Neural cell (in vitro differentiated cells): ENCODE measurements around the gene MYO5A.

Source experiments
- TAF1 ChIP-seq: IDR thresholded peaks from 2 replicates; pipeline ENCODE4 v1.6.1; 2012; ENCODE audit warnings: low read depth
- TF ChIP-seq, protein P1 (sequence below): fragments of 450-650 bp; IDR thresholded peaks from 2 replicates; pipeline ENCODE4 v1.5.1; 2014; ENCODE audit warnings: antibody characterized with exemption, mild to moderate bottlenecking, moderate library complexity; ENCODE audit not compliant: poor library complexity, severe bottlenecking

DNA sequence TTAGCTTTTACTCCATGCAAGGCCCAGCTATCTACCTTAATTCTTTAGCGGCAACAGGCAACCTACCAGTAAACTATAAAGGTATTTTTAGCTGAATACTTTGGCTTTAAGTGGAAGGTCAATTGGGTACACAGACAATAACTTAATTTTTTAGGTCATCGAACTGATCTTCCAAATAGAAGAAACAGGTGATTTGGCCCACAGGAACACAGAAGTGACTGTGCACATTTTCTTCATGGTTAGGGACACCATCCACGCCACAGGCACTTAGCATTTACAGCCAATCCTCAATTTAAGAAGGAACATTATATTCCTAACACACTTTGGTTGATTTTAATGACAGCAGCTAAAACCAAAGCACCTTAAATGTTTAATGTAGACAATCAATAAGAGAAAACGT lies 38.2 kb upstream of the MYO5A start:
- TF ChIP-seq, protein P1, sequence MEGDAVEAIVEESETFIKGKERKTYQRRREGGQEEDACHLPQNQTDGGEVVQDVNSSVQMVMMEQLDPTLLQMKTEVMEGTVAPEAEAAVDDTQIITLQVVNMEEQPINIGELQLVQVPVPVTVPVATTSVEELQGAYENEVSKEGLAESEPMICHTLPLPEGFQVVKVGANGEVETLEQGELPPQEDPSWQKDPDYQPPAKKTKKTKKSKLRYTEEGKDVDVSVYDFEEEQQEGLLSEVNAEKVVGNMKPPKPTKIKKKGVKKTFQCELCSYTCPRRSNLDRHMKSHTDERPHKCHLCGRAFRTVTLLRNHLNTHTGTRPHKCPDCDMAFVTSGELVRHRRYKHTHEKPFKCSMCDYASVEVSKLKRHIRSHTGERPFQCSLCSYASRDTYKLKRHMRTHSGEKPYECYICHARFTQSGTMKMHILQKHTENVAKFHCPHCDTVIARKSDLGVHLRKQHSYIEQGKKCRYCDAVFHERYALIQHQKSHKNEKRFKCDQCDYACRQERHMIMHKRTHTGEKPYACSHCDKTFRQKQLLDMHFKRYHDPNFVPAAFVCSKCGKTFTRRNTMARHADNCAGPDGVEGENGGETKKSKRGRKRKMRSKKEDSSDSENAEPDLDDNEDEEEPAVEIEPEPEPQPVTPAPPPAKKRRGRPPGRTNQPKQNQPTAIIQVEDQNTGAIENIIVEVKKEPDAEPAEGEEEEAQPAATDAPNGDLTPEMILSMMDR = no peak
- TF ChIP-seq TAF1 = no peak
